ENCODE data around the gene CFHR5.

DNA sequence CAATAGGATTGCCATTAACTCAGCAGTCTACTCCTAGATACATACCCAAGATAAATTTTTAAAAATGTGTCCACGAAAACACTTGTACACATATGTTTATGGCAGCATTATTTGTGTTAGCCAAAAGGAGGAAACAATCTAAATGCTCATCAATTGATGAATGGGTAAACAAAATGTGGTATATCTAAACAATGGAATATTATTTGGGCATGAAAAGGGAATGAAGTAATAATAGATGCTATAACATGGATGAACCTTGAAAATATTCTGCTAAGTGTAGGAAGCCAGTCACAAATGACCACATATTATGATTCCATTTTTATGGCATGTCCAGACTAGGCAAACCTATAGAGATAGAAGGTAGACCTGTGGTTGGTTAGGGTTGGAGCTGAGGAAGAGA lies 34.3 kb downstream of the CFHR5 start:
- TF ChIP-seq, protein P1, sequence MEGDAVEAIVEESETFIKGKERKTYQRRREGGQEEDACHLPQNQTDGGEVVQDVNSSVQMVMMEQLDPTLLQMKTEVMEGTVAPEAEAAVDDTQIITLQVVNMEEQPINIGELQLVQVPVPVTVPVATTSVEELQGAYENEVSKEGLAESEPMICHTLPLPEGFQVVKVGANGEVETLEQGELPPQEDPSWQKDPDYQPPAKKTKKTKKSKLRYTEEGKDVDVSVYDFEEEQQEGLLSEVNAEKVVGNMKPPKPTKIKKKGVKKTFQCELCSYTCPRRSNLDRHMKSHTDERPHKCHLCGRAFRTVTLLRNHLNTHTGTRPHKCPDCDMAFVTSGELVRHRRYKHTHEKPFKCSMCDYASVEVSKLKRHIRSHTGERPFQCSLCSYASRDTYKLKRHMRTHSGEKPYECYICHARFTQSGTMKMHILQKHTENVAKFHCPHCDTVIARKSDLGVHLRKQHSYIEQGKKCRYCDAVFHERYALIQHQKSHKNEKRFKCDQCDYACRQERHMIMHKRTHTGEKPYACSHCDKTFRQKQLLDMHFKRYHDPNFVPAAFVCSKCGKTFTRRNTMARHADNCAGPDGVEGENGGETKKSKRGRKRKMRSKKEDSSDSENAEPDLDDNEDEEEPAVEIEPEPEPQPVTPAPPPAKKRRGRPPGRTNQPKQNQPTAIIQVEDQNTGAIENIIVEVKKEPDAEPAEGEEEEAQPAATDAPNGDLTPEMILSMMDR (IDR thresholded peaks at IDR 0.05; ENCODE audit: low read length), result no peak
- TF ChIP-seq EZH2 (IDR thresholded peaks at IDR 0.05; ENCODE audit: borderline replicate concordance, low read length), result no peak
